GM21360 (cell line): ENCODE results near the gene TPRG1.

Experiments
- ATAC-seq: cut with Tn5 transposase; IDR thresholded peaks from one replicate; pipeline ENCODE4 v1.9.1; 2021; ENCODE audit warnings: mild to moderate bottlenecking, moderate library complexity; ENCODE audit not compliant: unreplicated experiment

Gene TPRG1

DNA sequence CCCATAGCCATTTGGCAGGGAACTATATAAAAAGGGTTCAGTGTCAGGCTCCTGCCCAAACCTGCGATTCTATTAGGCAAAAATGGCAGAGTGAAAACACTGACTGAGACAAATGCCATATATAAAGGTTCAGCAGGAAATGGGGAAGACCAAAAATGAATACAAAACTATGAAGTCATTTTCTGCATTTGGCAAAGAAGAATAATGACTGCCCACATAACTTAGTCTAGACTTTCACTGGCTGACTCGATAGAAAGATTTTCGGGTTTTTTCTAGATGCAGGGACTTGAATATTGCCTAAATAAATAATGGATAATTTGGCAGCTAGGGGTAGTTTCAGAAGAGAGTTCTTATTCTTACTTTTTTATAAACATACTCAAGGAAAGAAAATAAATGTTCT is 178.0 kb downstream of the TPRG1 start:
- no peak for ATAC-seq

DNA sequence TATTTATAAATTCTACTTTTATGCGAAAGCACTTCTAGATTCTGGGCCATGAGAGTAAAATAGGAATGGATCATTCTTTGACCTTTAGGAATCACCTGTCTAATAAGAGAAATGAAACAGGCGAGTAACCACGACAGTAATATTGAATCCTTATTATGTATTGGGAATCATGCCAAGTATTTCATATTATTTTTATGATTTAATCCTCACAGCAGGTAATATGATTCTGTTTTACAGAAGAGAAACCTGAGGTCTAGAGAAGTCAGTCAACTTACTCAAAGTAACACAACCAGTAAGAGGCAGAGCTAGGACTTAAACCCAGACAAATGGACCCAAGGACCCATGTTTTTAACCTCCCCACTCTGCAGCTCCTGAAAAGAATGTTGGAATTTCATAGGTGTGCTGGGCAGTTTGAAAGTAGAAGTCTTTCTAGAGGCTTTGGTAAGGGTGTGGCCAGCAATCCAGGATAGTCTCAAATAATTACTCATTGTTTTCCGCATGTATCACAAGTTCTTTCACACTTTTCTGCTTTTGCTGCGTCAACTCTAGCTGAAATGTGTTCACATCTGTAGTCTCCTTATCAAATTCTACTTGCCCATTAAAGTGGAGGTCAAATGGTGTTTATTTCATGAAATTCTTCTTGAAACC is 181.7 kb downstream of the TPRG1 start:
- ATAC-seq: no peak

DNA sequence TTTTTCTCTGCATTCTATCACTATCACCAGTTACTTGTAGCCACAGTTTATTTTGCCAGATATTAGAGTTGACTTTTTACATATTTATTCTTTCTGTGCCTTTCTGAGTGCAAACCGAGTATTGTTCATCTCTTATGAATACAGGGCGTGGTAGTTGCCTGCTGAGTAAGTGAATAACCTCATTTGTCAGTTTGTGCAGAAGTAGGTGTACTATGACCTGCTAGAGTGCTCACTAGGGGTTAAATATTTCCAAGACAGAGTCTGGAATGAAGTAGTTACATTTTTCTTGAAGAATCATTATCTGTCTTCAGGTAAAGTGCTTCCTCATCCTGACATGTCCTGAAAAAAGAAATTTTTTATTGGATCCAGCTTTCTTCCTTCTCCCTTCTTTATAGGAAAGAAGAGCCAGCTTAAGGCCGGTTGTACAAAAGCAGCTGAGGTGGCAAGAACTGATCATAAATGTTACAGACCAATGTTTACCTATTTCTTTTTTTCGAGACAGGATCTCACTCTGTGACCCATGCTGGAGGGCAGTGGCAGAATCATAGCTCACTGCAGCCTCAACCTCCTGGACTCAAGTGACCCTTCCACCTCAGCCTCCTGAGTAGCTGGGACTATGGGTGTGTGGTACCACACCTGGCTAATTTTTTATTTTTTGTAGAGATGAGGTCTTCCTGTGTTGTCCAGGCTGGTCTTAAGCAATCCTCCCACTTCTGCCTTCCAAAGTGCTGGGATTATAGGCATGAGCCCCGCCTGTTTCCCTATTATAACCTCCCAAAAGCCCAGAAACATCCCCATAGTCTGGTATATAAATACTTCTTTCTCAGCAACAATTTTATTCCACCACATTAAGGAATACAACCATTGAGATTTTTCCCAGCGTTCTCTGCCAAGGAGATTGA is 182.5 kb downstream of the TPRG1 start:
- ATAC-seq: no peak

DNA sequence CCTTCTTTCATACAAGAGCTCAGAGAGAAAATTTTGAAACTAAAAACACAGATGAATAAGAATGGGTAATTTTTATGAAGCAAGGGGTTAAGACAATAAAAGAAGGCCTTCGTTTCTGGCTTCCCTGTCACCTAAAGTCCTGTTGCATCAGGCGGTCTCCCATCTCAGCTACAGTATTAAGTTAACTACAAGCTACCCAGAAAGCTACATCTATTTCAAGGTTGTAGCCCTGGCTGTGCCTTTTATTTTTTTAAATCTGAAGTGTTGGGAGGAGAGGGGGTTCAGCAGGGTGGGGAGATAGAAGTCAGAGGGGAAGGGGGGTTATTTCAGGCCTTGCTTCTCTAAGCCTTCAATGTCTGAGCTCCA is 183.3 kb downstream of the TPRG1 start:
- ATAC-seq: no peak

DNA sequence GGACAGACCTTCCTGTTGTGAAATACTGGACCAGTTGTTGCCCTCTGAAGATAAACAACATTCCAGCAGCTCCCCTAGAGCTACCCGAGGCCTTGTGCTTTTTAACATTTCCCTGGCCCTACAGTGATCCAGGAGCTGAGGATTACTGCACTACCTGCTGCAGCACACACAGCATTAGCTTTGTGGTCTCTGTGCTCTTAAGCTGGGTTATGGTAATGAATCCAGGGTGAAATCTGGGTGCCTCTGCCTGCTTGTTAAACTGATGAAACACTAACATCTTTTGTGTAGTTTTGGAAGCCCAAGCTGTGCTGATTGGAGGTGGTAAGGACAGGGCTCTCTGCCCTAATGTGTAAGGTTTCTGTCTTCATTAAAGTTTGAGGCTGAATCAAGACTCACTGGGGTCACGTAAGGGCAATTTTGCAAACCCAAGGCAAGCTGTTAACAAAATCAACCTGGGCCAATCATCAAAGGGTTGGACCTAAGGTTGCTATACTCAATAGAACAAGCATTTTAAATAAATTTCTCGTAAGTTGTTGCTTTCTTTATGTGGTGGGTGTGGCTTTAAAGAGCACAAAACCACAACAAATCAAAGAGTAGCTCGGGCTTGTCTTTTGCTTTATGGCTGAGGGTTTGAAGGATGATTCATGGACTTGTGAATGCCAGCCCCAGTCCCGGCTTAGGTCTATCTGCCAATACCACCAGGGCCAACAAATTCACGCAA is 183.9 kb downstream of the TPRG1 start:
- no peak for ATAC-seq

DNA sequence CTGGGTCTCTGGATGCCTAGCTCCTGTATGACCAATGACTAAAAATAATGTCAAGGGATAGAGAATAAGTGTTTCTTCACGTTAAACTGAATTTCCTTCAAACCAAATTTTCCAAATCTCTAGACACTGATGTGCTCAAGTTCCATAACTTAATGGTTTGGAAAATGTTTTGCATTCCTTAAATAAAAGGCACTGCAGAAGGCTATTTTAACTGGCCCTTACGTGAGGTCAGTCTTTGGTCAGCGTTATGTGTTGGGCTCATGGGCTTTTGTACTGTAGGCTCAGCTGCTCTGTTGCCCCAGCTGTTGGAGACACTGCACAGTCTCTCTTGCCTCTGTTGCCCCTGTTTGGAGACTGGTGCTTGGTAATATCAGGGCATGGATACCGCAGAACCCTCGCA is 188.5 kb downstream of the TPRG1 start:
- no peak for ATAC-seq

DNA sequence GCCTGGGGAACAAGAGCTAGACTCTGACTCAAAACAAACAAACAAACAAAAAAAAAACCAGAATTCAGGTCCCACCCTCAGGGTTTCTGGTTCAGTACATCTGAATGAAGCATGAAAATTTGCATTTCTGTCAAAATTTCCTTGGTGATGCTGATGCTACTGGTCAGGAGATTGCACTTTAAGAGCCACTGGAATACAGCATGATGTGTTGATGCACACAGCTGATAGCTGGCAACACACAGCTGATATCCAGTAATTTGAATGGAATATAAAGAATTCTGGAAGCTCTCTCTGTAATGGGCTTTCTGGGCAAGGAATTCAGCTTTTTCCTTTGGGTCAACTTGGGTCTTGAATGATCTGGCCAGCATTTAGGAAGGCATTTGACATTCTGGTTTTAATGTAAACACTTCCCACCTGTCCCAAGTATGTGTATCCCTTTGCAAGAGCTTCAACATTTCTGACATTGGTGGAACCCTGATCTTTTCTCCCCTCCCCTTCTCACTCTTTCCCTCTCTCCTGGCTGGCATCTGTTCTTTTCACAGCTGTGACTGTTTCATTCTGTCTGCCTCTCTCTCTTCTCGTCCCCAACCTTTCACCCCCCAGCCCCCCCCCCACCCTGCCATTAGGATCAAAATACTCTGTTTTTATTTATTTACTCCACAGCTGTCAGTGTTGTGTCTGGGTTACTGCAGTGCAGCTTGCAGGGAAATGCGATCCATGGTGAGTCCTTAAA is 189.5 kb downstream of the TPRG1 start:
- no peak for ATAC-seq

DNA sequence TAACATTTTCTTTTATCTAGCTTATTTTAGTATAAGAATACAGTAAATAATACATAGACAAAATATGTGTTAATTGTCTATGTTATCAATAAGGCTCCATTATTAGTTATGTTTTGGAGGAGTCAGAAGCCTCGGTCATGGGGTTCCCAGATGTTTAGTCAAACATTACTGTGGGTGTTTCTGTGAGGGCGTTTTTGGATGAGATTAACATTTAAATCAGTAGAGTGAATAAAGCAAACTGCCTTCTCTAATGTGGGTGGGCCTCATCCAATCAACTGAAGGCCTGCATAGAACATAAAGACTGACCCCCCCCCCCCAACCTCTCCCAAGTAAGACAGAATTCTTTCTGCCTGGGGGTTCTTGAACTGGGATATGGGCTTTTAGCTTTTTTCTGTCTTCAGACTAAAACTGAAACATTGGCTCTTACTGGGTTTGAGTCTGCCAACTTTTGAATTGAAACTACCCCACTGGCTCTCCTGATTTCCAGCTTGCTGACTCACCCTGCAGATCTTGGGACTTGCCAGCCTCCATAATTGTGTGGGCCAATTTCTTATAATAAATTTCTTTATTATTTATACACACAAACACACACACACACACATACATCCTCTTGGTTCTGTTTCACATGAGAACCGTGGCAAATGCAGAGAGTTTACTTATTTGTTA is 192.0 kb downstream of the TPRG1 start:
- no peak for ATAC-seq

DNA sequence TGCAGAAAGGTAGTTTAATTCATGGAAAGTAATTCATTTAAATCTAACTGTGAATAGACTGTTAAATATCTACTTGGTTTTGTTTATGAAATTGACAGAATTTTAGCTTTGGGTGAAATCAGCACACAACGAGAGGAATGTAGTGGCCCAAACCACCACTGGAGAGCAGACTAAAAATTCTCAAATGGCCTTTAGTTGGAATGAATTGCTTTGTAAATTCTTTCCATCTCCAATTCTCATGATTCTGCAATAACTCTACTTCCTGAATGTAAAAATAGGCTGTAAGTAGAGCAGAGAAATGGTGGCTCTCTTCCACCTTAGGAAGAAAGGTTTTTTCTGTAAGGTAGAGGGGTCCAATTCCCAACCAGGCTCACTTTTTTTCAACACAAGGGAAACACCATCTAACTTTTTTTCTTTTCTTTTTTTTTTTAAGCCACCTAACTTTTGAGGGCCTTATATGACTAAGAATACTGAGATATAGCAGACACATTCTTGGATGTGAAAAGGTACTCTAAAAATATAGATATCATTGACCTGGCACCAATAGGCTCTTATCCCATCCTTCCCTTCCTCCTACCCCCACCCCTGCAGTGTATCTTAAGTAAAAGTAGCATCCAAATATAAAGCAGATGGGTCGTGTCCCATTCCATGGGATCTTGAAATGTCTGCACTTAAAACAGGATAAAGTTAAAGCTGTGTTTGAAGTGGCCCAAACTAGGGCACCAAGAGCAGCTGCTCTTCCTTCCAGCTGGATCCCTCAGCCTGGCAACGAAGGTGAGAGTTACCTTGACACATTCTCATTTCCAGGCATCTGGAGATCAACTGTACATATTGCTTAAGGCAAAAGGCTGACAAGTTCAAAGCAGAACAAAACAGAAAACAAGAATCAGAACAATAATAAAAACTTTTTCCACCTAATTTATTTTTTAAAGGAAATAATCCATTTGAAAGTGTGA is 194.1 kb downstream of the TPRG1 start:
- ATAC-seq: no peak

DNA sequence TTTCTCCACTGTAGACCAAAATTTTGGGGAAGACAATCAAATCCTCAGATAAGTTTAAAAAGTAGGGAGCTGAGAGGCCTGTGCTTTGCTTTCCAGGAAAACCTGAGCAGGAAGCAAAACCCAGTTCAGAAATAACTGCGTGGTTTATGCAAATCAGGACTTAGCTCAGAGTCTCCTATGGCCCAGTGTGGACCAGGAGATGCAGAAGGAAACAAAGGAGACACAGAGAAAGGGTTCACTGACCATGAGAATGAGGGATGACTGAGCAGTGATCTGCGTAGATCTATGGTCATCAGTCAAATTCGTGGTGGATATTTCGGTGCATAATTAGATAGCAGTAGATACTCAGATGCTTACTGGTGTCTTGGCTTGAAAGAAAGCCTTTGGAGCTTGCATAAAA is 196.6 kb downstream of the TPRG1 start:
- no peak for ATAC-seq

DNA sequence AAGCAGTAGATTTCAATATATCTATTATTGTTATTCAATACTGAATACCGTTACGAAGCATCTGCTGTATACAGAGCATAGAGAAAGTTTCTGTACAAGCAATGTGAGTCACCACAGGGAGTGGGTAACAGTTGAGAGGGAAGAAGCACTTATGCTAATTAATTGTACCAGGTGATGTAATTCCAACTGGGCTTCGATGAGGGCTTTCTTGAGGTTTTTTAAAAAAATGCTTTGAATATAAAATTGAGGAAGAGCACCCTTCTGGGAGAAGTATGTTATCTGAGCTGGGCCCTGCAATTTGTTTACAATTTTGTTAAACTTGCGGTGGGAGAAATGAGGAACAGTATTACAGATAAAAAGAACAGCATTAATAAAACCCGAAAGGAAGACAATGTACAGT is 197.9 kb downstream of the TPRG1 start:
- no peak for ATAC-seq

DNA sequence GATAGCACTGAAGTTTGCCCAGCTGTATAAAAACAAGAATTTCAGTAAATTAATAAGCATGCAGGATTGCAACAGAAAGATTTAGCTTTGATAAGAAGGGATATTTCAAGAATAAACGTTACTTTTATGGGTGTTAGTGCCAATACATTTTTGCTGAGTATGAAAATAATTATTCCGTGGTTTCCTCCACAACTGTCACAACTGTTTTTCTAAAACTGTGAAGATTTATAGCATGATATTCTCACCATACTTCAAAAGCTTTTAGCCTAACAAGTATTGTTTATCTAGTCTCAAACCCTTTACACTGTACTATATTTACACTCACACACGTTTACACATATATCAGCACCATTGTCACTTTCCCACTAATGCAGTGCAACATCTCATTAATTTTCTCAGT is 200.5 kb downstream of the TPRG1 start:
- no peak for ATAC-seq
